Suprapubic skin (tissue), 4 donors: ENCODE measurements around the gene IL37.

ENCODE experiments used
- CTCF ChIP-seq, 2 donors: fragments of 200-600 bp in 1 of 2; fragments of 450-650 bp in 1 of 2; sonication (generic) in 1 of 2; IDR thresholded peaks; one replicate each; pipeline ENCODE4 v1.5.1; 2016 to 2019; ENCODE audit warnings: antibody characterized with exemption in 2 of 2, mild to moderate bottlenecking in 1 of 2, moderate library complexity in 1 of 2
- EP300 ChIP-seq: sonication (generic); formaldehyde crosslinking; IDR thresholded peaks from one replicate; pipeline ENCODE4 v1.6.1; 2017; ENCODE audit warnings: antibody characterized with exemption
- POLR2A ChIP-seq, 2 donors: fragments of 450-650 bp; IDR thresholded peaks; one replicate each; pipeline ENCODE4 v1.6.1; 2017; ENCODE audit warnings: antibody characterized with exemption in 2 of 2, mild to moderate bottlenecking in 2 of 2, moderate library complexity in 2 of 2
- POLR2AphosphoS5 ChIP-seq, 3 donors: sonication (generic); formaldehyde crosslinking; IDR thresholded peaks; one replicate each; pipeline ENCODE4 v1.6.1; 2017; ENCODE audit warnings: antibody characterized with exemption in 3 of 3

GRCh38 chr2:112910865-112911264, at the start of gene IL37:
- TF ChIP-seq CTCF (IDR thresholded peaks at IDR 0.05) (no peak), POLR2A (IDR thresholded peaks at IDR 0.05) (no peak), EP300 (no peak), POLR2AphosphoS5 (IDR thresholded peaks at IDR 0.05) (no peak)
